SK-N-MC (cell line): Measurements from ENCODE around the gene TMEM147.

Experiments
- EZH2 ChIP-seq: fragments of 200-600 bp; sonication (generic); IDR thresholded peaks from one replicate; pipeline ENCODE4 v1.6.1; 2017; ENCODE audit warnings: antibody characterized with exemption
- FOXP2 ChIP-seq: optimal IDR thresholded peaks from 2 replicates; pipeline ENCODE3; 2011; ENCODE audit warnings: mild to moderate bottlenecking, moderate library complexity; ENCODE audit not compliant: insufficient read depth; ENCODE audit errors: extremely low read length, control extremely low read depth
- POLR2AphosphoS5 ChIP-seq: IDR thresholded peaks from 2 replicates; pipeline ENCODE4 v1.6.1; 2012; ENCODE audit warnings: mild to moderate bottlenecking, low read depth, low read length, borderline replicate concordance

GRCh38 chr19:35596366-35596999 lies 51.1 kb downstream of the TMEM147 start:
- no peak for TF ChIP-seq POLR2AphosphoS5
- no peak for TF ChIP-seq EZH2
- TF ChIP-seq FOXP2 = no peak
